ENCODE results near the gene NUDT1. TPM values are rescaled to one million over a fixed set of nuclear protein-coding genes. Genes with fewer than 3 reads are reported as not detected.

NUDT1 gene
- polyA plus RNA-seq, 5 donors: 17.9 to 27.1 (median 19.5) TPM

DNA sequence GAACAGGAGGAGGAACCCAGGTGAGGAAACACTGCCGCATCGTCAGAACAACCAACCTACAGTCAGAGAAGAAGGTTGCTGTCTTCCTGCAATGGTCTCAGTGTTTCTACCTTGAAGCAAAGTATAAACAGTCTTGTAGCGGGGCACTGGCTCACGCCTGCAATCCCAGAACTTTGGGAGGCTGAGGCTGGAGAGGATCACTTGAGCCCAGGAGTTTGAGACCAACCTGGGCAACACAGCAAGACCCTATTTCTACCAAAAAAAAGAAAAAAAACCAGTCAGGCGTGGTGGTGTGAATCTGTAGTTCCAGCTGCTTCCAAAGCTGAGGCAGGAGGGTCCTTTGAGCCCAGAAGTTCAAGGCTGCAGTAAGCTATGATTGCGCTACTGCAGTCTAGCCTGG is 48.9 kb downstream of the NUDT1 start:
- DNase-seq: no peak

DNA sequence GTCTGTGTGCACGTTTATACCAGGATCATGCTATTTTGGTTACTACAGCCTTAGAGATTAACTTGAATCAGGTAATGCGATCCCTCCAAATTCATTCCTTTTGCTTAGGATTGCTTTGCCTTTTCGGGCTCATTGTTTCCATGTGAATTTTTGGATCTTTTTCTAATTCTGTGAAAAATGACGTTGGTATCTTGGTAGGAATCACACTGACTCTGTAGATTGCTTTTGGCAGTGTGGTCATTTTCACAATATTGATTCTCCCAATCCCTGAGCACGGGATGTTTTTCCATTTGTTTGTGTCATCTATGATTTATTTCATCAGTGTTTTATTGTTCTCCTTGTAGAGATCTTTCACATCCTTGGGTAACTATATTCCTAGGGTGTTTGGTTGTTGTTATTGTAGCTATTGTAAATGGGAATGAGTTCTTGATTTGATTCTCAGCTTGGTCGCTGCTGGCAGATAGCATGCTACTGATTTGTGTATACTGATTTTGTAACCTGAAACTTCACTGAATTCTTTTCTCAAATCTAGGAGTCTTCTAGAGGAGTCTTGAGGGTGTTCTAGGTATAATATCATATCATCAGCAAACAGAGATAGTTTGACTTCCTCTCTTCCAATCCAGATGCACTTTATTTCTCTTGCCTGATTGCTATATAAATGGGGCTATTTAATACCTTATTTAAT is 54.1 kb downstream of the NUDT1 start:
- DNase-seq: no peak

DNA sequence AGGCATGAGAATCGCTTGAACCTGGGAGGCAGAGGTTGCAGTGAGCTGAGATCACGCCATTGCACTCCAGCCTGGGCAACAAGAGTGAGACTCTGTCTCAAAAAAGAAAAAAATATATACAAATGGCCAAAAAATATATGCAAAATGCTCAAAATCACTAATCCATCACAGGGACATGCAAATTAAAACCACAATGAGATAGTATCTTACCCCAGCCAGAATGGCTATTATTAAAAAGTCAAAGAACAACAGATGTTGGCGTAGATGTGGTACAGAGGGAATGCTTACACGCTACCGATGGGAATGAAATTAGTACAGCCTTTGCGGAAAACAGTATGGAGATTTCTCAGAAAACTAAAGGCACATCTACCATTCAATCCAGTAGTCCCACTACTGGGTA is 54.8 kb downstream of the NUDT1 start:
- no peak for DNase-seq

DNA sequence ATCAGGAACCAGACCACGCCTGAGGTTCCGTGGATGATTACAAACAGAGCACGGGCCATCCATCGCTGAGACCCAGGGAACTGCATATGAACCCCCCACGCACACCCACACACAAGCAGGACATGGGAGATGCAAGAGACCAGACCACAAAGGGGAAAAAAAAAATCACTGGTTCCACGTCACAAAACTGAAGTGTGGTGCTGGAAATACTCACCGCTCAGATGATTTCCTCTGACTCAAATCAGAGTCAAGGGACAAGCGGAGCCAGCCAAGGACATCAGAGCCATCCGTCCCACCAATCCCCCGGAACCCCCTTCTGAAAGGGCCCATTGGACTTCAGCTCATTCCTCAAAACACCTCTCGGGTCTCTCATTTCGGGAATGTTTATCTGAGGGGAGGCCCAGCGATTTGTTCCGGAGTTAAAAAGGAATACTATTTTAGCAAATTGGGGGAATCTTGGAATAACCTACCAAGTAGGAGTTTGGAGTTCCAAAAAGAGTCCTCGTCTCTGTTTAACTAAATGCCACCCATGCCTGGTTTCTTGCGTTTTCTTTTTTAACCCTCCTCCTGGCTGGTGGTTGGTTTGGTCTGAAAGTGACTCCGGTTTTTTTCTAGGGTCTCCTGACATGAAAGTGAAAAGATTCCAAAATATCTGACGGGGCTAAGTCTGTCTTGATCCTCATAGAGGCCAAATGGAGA is 57.3 kb downstream of the NUDT1 start:
- no peak for DNase-seq

DNA sequence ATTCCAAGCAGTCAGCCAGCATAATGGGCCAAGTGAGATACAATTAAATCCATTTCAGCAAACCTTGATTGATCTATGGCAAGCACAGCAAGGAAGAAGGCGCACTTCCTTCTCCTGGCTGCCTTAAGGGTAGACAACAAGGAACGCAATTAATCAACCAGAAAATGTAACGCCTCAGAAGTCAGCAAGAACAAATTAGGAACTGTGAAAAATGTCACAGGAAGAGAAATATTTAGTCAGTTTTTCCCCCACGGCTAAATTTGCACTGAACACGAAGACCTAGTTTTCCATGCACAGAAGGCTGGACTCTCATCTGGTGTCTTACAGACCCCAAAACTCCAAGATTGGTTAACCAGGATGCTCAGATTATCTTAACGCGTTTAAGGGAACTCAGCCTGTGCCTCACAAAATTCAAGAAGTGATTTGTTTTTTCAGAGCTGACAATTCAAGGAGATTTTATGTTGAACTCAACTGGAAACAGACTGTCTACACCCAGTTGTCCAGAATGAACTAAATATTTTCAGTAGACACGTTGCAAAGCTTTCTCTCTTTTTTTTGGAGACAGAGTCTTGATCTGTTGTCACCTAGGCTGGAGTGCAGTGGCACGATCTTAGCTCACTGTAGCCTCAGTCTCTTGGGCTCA is 58.0 kb downstream of the NUDT1 start:
- no peak for DNase-seq

Other genes starting within 250 kb of the NUDT1 start
- gene MAD1L1, start 9.3 kb upstream of the NUDT1 start, polyA plus RNA-seq (ENCODE audit: insufficient read depth in 1 of 5, insufficient read length in 5 of 5, low replicate concordance in 1 of 5): 10 to 100 TPM; 15.5 to 26.8 (median 23.1) TPM
- 10 to 100 TPM; 24.4 to 33.4 (median 31.0) TPM for gene MRM2, start within 50 bp of the NUDT1 start, polyA plus RNA-seq (ENCODE audit: insufficient read depth in 1 of 5, insufficient read length in 5 of 5, low replicate concordance in 1 of 5)
- 10 to 100 TPM; 22.2 to 33.7 (median 24.6) TPM for gene SNX8, start 72.2 kb downstream of the NUDT1 start, polyA plus RNA-seq (ENCODE audit: insufficient read depth in 1 of 5, insufficient read length in 5 of 5, low replicate concordance in 1 of 5)
- gene EIF3B, start 112.6 kb downstream of the NUDT1 start, polyA plus RNA-seq (ENCODE audit: insufficient read depth in 1 of 5, insufficient read length in 5 of 5, low replicate concordance in 1 of 5): 100 to 1,000 TPM; 132 to 155 (median 144) TPM
- gene CHST12, start 161.4 kb downstream of the NUDT1 start, polyA plus RNA-seq (ENCODE audit: insufficient read depth in 1 of 5, insufficient read length in 5 of 5, low replicate concordance in 1 of 5): 10 to 100 TPM in 4 of 5 donors, 1 to 10 TPM in 1; 9.9 to 22.2 (median 13.7) TPM
- gene GRIFIN, start 234.2 kb downstream of the NUDT1 start, polyA plus RNA-seq (ENCODE audit: insufficient read depth in 1 of 5, insufficient read length in 5 of 5, low replicate concordance in 1 of 5): under 1 TPM in 1 of 5 donors, not detected in 4; 0.37 TPM